Thyroid gland (tissue), 4 donors: ENCODE results near the gene FOXJ2.

Experiments
- CTCF ChIP-seq, 6 experiments: fragments of 200-600 bp in 3 of 6; fragments of 450-650 bp in 3 of 6; sonication (generic) in 3 of 6; IDR thresholded peaks; one replicate each; pipeline ENCODE4 v1.5.1; 2016 to 2019; ENCODE audit warnings: antibody characterized with exemption in 6 of 6, mild to moderate bottlenecking in 2 of 6, inconsistent platforms in 1 of 6, moderate library complexity in 1 of 6
- POLR2A ChIP-seq, 2 donors: fragments of 450-650 bp; IDR thresholded peaks; one replicate each; pipeline ENCODE4 v1.6.1; 2017; ENCODE audit warnings: antibody characterized with exemption in 2 of 2, mild to moderate bottlenecking in 2 of 2, moderate library complexity in 1 of 2

- TF ChIP-seq POLR2A (IDR thresholded peaks at IDR 0.05): no peak
- no peak for TF ChIP-seq CTCF (IDR thresholded peaks at IDR 0.05)
These were observed 21.2 kb upstream of the FOXJ2 start for GRCh38 chr12:8011331-8011730.
